PC-9 (cell line): ENCODE results near the gene ABCG4. TPM values are rescaled to one million over a fixed set of nuclear protein-coding genes. Genes with fewer than 3 reads are reported as not detected.

Source experiments
- BruUV-seq: library from RNA; stranded (reverse); fragments of 400-500 nt; replicated peaks from 2 replicates; lab custom pipeline; 2021; lab: Mats Ljungman, UMichigan
- CTCF ChIA-PET: fragments of 300-600 bp; sonication (Branson Sonifier 250); formaldehyde crosslinking; loops from one replicate; lab custom pipeline; 2022; ENCODE audit warnings: antibody characterized with exemption; lab: Charles Lee
- POLR2A ChIA-PET: fragments of 300-600 bp; sonication (Branson Sonifier 250); formaldehyde crosslinking; loops from one replicate; lab custom pipeline; 2022; ENCODE audit warnings: antibody characterized with exemption; ENCODE audit not compliant: unreplicated experiment; lab: Charles Lee
- DNase-seq, 2 experiments: peaks; one replicate each; pipeline versions ENCODE4 v3.0.0 to v3.0.0-alpha.2; 2015 to 2022; ENCODE audit warnings: mixed read lengths in 1 of 2
- H2AFZ ChIP-seq: fragments of 200-600 bp; sonication (generic); 2 replicates; pipeline ENCODE4 v1.8.1; 2017; ENCODE audit warnings: antibody characterized with exemption
- H3F3A ChIP-seq: fragments of 200-600 bp; sonication (generic); 2 replicates; pipeline ENCODE4 v1.8.1; 2017; ENCODE audit warnings: antibody characterized with exemption, mild to moderate bottlenecking, low read depth; ENCODE audit not compliant: insufficient read depth
- H3K27ac ChIP-seq: fragments of 200-600 bp; sonication (generic); 2 replicates; pipeline ENCODE4 v1.6.1; 2016; ENCODE audit warnings: mixed run types
- H3K27me3 ChIP-seq: fragments of 200-600 bp; sonication (generic); 2 replicates; pipeline ENCODE4 v1.6.1; 2016; ENCODE audit warnings: low read depth, mixed run types; ENCODE audit not compliant: insufficient read depth
- H3K36me3 ChIP-seq: fragments of 200-600 bp; sonication (generic); 2 replicates; pipeline ENCODE4 v1.6.1; 2016; ENCODE audit warnings: low read depth, mixed run types
- H3K4me1 ChIP-seq: fragments of 200-600 bp; sonication (generic); replicated peaks from 2 replicates; pipeline ENCODE4 v1.6.1; 2016; ENCODE audit warnings: mixed run types; ENCODE audit not compliant: insufficient read depth
- H3K4me2 ChIP-seq: fragments of 200-600 bp; sonication (generic); 2 replicates; pipeline ENCODE4 v1.6.1; 2017; ENCODE audit warnings: mixed run types
- H3K4me3 ChIP-seq: fragments of 200-600 bp; sonication (generic); 2 replicates; pipeline ENCODE4 v1.6.1; 2016; ENCODE audit warnings: mixed run types
- H3K79me2 ChIP-seq: fragments of 200-600 bp; sonication (generic); 2 replicates; pipeline ENCODE4 v1.6.1; 2017; ENCODE audit warnings: low read depth, mixed run types
- H3K9me2 ChIP-seq: fragments of 200-600 bp; sonication (generic); 2 replicates; pipeline ENCODE4 v1.8.1; 2017; ENCODE audit warnings: mild to moderate bottlenecking; ENCODE audit not compliant: insufficient read depth
- H3K9me3 ChIP-seq: fragments of 200-600 bp; sonication (generic); 2 replicates; pipeline ENCODE4 v1.8.1; 2016; ENCODE audit warnings: low read depth; ENCODE audit not compliant: insufficient read depth
- H4K20me1 ChIP-seq: fragments of 200-600 bp; sonication (generic); 2 replicates; pipeline ENCODE4 v1.8.1; 2017; ENCODE audit not compliant: insufficient read depth
- EZH2 ChIP-seq: fragments of 200-600 bp; sonication (generic); IDR thresholded peaks from 2 replicates; pipeline ENCODE4 v1.8.0; 2017; ENCODE audit warnings: antibody characterized with exemption, low read depth
- intact Hi-C: fragments of 100-400 bp; cut with micrococcal nuclease; formaldehyde crosslinking; loops from one replicate; pipeline ENCODE4 v1.10.0; 2022; ENCODE audit not compliant: unreplicated experiment
- total RNA-seq: library from RNA; stranded (reverse); gene quantifications from 2 replicates; pipeline ENCODE4 v1.2.3, GENCODE V29; 2021
- TF ChIP-seq, protein P1 (sequence below): fragments of 200-600 bp; sonication (generic); conservative IDR thresholded peaks from 2 replicates; pipeline ENCODE4 v1.6.1; 2017; ENCODE audit warnings: mixed run types, antibody characterized with exemption, mild to moderate bottlenecking, moderate library complexity

ABCG4 gene
- total RNA-seq, 1 experiment from 2014 or later = 0.11 TPM

DNA sequence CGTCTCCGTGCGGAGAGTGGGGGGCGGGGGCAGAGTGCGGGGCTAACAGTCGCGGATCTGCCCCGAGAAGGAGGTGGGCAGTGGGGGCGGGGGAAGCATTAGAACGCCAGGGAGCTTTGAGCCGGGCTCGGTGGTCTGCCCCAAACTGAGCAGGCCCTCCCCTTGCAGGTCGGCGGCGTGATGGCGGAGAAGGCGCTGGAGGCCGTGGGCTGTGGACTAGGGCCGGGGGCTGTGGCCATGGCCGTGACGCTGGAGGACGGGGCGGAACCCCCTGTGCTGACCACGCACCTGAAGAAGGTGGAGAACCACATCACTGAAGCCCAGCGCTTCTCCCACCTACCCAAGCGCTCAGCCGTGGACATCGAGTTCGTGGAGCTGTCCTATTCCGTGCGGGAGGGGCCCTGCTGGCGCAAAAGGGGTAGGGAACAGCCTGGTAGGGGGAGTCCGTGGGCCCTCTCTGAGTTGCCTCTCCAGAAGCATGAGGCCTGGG lies 979 bp downstream of the ABCG4 start:
- intact Hi-C loops = no loop called here
- peaks cover 54% of the 10 kb centered on the region for H3K27me3 ChIP-seq
- no peak overlapping the region for H3K4me2 ChIP-seq
- no peaks in the 10 kb centered on the region for H3K9me2 ChIP-seq
- no peak for DNase-seq
- ChIA-PET CTCF (no interaction called here), POLR2A (no interaction called here)
- no peak overlapping the region for H2AFZ ChIP-seq
- H3K27ac ChIP-seq = no peak overlapping the region
- no TSS peak for BruUV-seq
- H3K4me1 ChIP-seq = peaks cover 9% of the 10 kb centered on the region; the same call in 1 of the 2 replicates
- peaks cover 15% of the 10 kb centered on the region; the same call in 1 of the 2 replicates for H3F3A ChIP-seq
- H3K36me3 ChIP-seq = no peaks in the 10 kb centered on the region
- H3K9me3 ChIP-seq = no peaks in the 10 kb centered on the region
- no peak overlapping the region for H3K4me3 ChIP-seq
- H3K79me2 ChIP-seq = no peaks in the 10 kb centered on the region
- H4K20me1 ChIP-seq = no peaks in the 10 kb centered on the region
- TF ChIP-seq, protein P1, sequence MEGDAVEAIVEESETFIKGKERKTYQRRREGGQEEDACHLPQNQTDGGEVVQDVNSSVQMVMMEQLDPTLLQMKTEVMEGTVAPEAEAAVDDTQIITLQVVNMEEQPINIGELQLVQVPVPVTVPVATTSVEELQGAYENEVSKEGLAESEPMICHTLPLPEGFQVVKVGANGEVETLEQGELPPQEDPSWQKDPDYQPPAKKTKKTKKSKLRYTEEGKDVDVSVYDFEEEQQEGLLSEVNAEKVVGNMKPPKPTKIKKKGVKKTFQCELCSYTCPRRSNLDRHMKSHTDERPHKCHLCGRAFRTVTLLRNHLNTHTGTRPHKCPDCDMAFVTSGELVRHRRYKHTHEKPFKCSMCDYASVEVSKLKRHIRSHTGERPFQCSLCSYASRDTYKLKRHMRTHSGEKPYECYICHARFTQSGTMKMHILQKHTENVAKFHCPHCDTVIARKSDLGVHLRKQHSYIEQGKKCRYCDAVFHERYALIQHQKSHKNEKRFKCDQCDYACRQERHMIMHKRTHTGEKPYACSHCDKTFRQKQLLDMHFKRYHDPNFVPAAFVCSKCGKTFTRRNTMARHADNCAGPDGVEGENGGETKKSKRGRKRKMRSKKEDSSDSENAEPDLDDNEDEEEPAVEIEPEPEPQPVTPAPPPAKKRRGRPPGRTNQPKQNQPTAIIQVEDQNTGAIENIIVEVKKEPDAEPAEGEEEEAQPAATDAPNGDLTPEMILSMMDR = no peak
- TF ChIP-seq EZH2 = no peak

DNA sequence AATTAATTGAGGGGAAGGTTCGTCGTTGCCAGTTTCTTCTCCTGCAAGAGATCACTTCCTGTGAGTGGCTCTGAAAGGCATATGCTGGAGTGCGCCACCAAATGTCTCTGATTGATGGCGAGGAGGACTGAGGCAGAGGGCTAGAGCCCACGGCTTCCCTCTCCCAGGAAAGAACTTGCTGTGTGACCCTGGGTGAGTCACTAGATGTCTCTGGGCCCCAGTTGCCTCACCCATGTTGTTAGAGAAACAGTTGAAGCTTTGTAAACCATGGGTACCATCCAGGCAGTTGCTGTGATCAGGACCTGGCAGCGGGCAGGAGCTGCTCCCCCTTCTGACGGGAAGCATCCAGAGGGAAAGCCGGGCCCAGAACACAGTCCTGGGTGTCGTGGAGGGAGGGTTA lies 3.2 kb downstream of the ABCG4 start:
- no peaks in the 10 kb centered on the region for H3K36me3 ChIP-seq
- H3K27ac ChIP-seq = no peak overlapping the region
- intact Hi-C loops = no loop called here
- peaks cover 15% of the 10 kb centered on the region; the same call in 1 of the 2 replicates for H3F3A ChIP-seq
- no peak overlapping the region for H3K4me2 ChIP-seq
- ChIA-PET POLR2A (no interaction called here), CTCF (no interaction called here)
- no peak overlapping the region for H2AFZ ChIP-seq
- peaks cover 54% of the 10 kb centered on the region for H3K27me3 ChIP-seq
- H4K20me1 ChIP-seq = no peaks in the 10 kb centered on the region
- BruUV-seq = no TSS peak
- no peak for TF ChIP-seq EZH2
- TF ChIP-seq, protein P1 = no peak
- no peak overlapping the region for H3K4me3 ChIP-seq
- H3K9me2 ChIP-seq = no peaks in the 10 kb centered on the region
- no peaks in the 10 kb centered on the region for H3K9me3 ChIP-seq
- no peak for DNase-seq
- 0 out of 2 replicates have a peak, but pooled peaks cover 6% of the 10 kb centered on the region for H3K4me1 ChIP-seq
- H3K79me2 ChIP-seq = no peaks in the 10 kb centered on the region

DNA sequence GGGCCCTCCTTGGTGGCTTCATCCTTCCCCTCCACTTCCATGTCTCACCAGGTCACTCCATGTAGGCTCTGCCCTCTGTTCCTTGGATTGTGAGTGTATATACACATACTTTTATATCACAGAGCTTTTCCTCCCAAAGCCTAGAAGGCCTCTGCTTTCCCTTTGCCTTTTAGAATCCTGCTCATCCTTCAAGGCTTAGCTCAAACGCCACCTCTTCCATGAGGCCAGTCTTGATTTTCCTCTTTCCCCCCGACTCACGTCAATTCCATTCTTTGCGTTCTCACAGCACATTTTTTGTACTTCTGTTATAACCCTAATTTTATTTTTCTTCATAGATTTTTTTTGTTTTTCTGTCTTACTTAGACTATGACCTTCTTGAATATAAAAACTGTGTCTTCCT lies 3.8 kb downstream of the ABCG4 start:
- ChIA-PET POLR2A (no interaction called here), CTCF (no interaction called here)
- intact Hi-C loops = no loop called here
- Histone ChIP-seq H4K20me1 (no peaks in the 10 kb centered on the region), H3K4me2 (no peak overlapping the region), H3K36me3 (no peaks in the 10 kb centered on the region), H2AFZ (no peak overlapping the region), H3K9me3 (no peaks in the 10 kb centered on the region), H3K27me3 (peaks cover 53% of the 10 kb centered on the region), H3K79me2 (no peaks in the 10 kb centered on the region), H3K4me1 (0 out of 2 replicates have a peak, but pooled peaks cover 6% of the 10 kb centered on the region), H3K27ac (no peak overlapping the region), H3F3A (peaks cover 12% of the 10 kb centered on the region; the same call in 1 of the 2 replicates), H3K4me3 (no peak overlapping the region), H3K9me2 (no peaks in the 10 kb centered on the region)
- no peak for DNase-seq
- BruUV-seq = no TSS peak
- TF ChIP-seq EZH2 = no peak
- TF ChIP-seq, protein P1 = no peak
